MCF 10A (cell line): Measurements from ENCODE around the gene LCAT. TPM values are rescaled to one million over a fixed set of nuclear protein-coding genes. Genes with fewer than 3 reads are reported as not detected.

Experiments used
- BruUV-seq: library from RNA; stranded (reverse); fragments of 400-500 nt; replicated peaks from 2 replicates; lab custom pipeline; 2021; lab: Mats Ljungman, UMichigan
- CTCF ChIA-PET: fragments of 300-600 bp; sonication (Branson Sonifier 250); formaldehyde crosslinking; extraction: SDS; loops from one replicate; lab custom pipeline; 2021; ENCODE audit warnings: antibody characterized with exemption, inconsistent platforms; lab: Yijun Ruan, JAX
- POLR2A ChIA-PET: fragments of 300-600, 350-650 bp; sonication (Branson Sonifier 250); formaldehyde crosslinking; extraction: SDS; loops from one replicate; lab custom pipeline; 2020; ENCODE audit warnings: antibody characterized with exemption, inconsistent platforms; lab: Yijun Ruan, JAX
- DNase-seq: peaks from one replicate; pipeline ENCODE4 v3.0.0-alpha.2; 2018; ENCODE audit not compliant: unreplicated experiment
- H3K27ac Mint-ChIP-seq: one replicate; pipeline ENCODE4 v1.8.0; 2022; ENCODE audit warnings: mild to moderate bottlenecking, low read depth, mixed read lengths; ENCODE audit not compliant: unreplicated experiment
- H3K27me3 Mint-ChIP-seq: one replicate; pipeline ENCODE4 v1.8.0; 2022; ENCODE audit warnings: mixed read lengths; ENCODE audit not compliant: insufficient read depth, unreplicated experiment
- H3K36me3 Mint-ChIP-seq: one replicate; pipeline ENCODE4 v1.8.0; 2022; ENCODE audit warnings: mild to moderate bottlenecking, moderate library complexity, mixed read lengths; ENCODE audit not compliant: insufficient read depth, unreplicated experiment
- H3K4me1 Mint-ChIP-seq: one replicate; pipeline ENCODE4 v1.8.0; 2022; ENCODE audit warnings: mixed read lengths; ENCODE audit not compliant: insufficient read depth, unreplicated experiment
- H3K4me3 Mint-ChIP-seq: one replicate; pipeline ENCODE4 v1.8.0; 2022; ENCODE audit warnings: mild to moderate bottlenecking, moderate library complexity, mixed read lengths; ENCODE audit not compliant: unreplicated experiment
- H3K9me3 Mint-ChIP-seq: one replicate; pipeline ENCODE4 v1.8.0; 2022; ENCODE audit warnings: mixed read lengths; ENCODE audit not compliant: unreplicated experiment
- CTCF ChIP-seq: fragments of 200-600 bp; IDR thresholded peaks from one replicate; pipeline ENCODE4 v1.8.0; 2022; ENCODE audit warnings: antibody characterized with exemption, mild to moderate bottlenecking; ENCODE audit not compliant: unreplicated experiment
- intact Hi-C: fragments of 100-400 bp; cut with micrococcal nuclease; formaldehyde crosslinking; loops from 2 replicates; pipeline ENCODE4 v1.14.1; 2022
- total RNA-seq: library from RNA; stranded (reverse); gene quantifications from 2 replicates; pipeline ENCODE4 v1.2.3, GENCODE V29; 2022

The LCAT gene
- total RNA-seq, 1 experiment from 2014 or later = 35.3 TPM

- H3K4me1 Mint-ChIP-seq = peaks cover 50% of the 10 kb centered on the region
- no peak for TF ChIP-seq CTCF
- H3K36me3 Mint-ChIP-seq = peaks cover 35% of the 10 kb centered on the region
- no TSS peak for BruUV-seq
- ChIA-PET CTCF (interaction anchor here (0.7 to 1.1 kb wide), 3 partner anchors 30 to 89 kb away, joined by 3 read pairs; no protein-coding TSS in a partner anchor), POLR2A (interaction anchor here (0.5 to 5.0 kb wide), 16 partner anchors 9 to 271 kb away, joined by 3 to 40 read pairs (median 4); partner anchors contain the start of genes DDX28, DUS2 and PSMB10)
- H3K27me3 Mint-ChIP-seq = no peaks in the 10 kb centered on the region
- H3K4me3 Mint-ChIP-seq = peak overlapping the region; percentile 82
- peak; percentile 35 for DNase-seq
- H3K9me3 Mint-ChIP-seq = no peaks in the 10 kb centered on the region
- intact Hi-C loops = loop anchor here (2.0 to 5.0 kb wide), 2 partner anchors 75 to 271 kb away; partner anchors contain the start of gene ESRP2
- peak overlapping the region; percentile 77 for H3K27ac Mint-ChIP-seq
These were observed 22.0 kb upstream of the LCAT start for GRCh38 chr16:67965668-67966548.

- no TSS peak for BruUV-seq
- Mint-ChIP-seq H3K36me3 (peaks cover 48% of the 10 kb centered on the region), H3K9me3 (no peaks in the 10 kb centered on the region), H3K4me3 (no peak overlapping the region), H3K27me3 (no peaks in the 10 kb centered on the region), H3K27ac (peak overlapping the region; percentile 77), H3K4me1 (peaks cover 62% of the 10 kb centered on the region)
- POLR2A ChIA-PET = interaction anchor here (1.0 to 5.0 kb wide), 5 partner anchors 10 to 120 kb away, joined by 3 to 40 read pairs (median 6); partner anchors contain the start of genes DDX28, DUS2, NFATC3 and PSMB10
- DNase-seq = no peak
- CTCF ChIA-PET = interaction anchor here (0.6 to 0.8 kb wide), 4 partner anchors 22 to 288 kb away, joined by 3 to 4 read pairs (median 3); no protein-coding TSS in a partner anchor
- intact Hi-C loops = loop anchor here (5.0 kb wide), 1 partner anchor 273 kb away; the partner anchor contains the start of gene ESRP2
- no peak for TF ChIP-seq CTCF
These were observed 20.7 kb upstream of the LCAT start for GRCh38 chr16:67964477-67965131.

GRCh38 chr16:67963662-67964321, 19.9 kb upstream of the LCAT start:
- intact Hi-C loops = no loop called here
- POLR2A ChIA-PET = interaction anchor here (1.1 to 1.6 kb wide), 3 partner anchors 26 to 121 kb away, joined by 3 to 6 read pairs (median 3); partner anchors contain the start of genes NFATC3 and PSMB10
- DNase-seq = no peak
- H3K27me3 Mint-ChIP-seq = no peaks in the 10 kb centered on the region
- no TSS peak for BruUV-seq
- no peak overlapping the region for H3K4me3 Mint-ChIP-seq
- CTCF ChIA-PET = interaction anchor here (0.6 to 1.9 kb wide), 4 partner anchors 23 to 289 kb away, joined by 3 to 5 read pairs (median 4); no protein-coding TSS in a partner anchor
- no peaks in the 10 kb centered on the region for H3K9me3 Mint-ChIP-seq
- peaks cover 56% of the 10 kb centered on the region for H3K36me3 Mint-ChIP-seq
- peaks cover 63% of the 10 kb centered on the region for H3K4me1 Mint-ChIP-seq
- no peak overlapping the region for H3K27ac Mint-ChIP-seq
- no peak for TF ChIP-seq CTCF
